Cardiac fibroblast (primary cell): ENCODE results near the gene CASP4.
"Not testable (repeated sequence)": the region's sequence is repeated elsewhere in the genome, so short reads cannot be mapped to it uniquely, and the experiment has no call there.

Source experiments
- DNase-seq, 2 donors: peaks; one replicate each; pipeline versions ENCODE4 v3.0.0 to v3.0.0-alpha.2; 2010; ENCODE audit warnings: low read depth in 2 of 2
- H3K4me3 ChIP-seq, 2 donors: replicated peaks in 1 of 2; 1 replicate in 1 of 2; 2 replicates in 1 of 2; pipeline ENCODE4 v1.5.1; 2011; ENCODE audit warnings: low read depth in 2 of 2, low read length in 2 of 2, mild to moderate bottlenecking in 2 of 2, moderate library complexity in 1 of 2
- TF ChIP-seq, protein P1 (sequence below): IDR thresholded peaks from one replicate; pipeline ENCODE4 v1.5.1; 2011; ENCODE audit warnings: low read depth, mild to moderate bottlenecking, low read length, inconsistent platforms

Gene CASP4

DNA sequence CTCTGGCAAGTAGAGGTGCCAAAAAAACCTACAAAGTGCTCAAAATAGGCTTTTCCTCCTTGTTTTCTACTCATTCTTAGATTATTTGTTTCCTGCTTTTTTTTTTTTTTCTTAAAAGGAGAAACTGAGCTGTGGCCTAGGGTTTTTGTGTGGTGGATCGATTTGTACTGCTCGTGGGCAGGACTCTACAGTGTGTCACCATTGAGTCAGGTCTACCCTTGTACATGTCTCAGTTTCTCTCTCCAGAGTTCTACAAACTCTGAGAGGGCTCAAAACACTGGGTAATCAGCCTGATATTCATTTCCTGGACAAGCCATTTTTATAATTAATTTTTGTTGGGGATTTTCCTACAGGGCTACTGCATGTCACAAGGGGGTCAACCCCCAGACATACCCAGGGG is 5.2 kb upstream of the CASP4 start:
- no peak for DNase-seq
- TF ChIP-seq, protein P1, sequence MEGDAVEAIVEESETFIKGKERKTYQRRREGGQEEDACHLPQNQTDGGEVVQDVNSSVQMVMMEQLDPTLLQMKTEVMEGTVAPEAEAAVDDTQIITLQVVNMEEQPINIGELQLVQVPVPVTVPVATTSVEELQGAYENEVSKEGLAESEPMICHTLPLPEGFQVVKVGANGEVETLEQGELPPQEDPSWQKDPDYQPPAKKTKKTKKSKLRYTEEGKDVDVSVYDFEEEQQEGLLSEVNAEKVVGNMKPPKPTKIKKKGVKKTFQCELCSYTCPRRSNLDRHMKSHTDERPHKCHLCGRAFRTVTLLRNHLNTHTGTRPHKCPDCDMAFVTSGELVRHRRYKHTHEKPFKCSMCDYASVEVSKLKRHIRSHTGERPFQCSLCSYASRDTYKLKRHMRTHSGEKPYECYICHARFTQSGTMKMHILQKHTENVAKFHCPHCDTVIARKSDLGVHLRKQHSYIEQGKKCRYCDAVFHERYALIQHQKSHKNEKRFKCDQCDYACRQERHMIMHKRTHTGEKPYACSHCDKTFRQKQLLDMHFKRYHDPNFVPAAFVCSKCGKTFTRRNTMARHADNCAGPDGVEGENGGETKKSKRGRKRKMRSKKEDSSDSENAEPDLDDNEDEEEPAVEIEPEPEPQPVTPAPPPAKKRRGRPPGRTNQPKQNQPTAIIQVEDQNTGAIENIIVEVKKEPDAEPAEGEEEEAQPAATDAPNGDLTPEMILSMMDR: no peak
- no peak overlapping the region for H3K4me3 ChIP-seq

DNA sequence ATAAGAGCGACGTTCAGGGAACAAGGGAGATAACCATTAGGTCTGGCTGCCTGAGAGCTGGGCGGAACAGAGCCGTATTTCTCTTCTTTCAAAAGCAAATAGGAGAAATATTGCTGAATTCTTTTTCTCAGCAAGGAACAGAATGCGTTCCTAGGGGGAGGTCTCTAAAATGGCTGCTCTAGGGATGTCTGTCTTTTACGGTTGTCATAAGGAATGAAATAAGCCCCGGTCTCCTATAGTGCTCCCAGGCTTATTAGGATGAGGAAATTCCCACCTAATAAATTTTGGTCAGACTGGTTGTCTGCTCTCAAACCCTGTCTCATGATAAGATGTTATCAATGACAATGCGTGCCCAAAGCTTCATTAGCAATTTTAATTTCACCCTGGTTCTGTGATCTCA is 4.5 kb upstream of the CASP4 start:
- not testable (repeated sequence) for DNase-seq, H3K4me3 ChIP-seq

DNA sequence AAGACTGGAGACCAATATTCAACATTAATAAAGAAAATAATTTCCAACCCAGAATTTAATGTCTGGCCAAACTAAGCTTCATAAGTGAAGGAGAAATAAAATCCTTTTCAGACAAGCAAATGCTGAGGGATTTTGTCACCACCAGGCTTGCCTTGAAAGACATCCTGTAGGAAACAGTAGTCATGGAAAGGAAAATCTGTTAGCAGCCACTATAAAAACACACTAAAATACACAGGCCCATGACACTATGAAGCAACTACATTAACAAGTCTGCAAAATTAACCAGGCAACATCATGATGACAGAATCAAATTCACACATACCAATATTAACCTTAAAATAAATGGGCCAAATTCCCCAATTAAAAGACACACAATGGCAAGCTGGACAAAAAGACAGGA is 2.4 kb upstream of the CASP4 start:
- TF ChIP-seq, protein P1: no peak
- no peak overlapping the region for H3K4me3 ChIP-seq
- no peak for DNase-seq

DNA sequence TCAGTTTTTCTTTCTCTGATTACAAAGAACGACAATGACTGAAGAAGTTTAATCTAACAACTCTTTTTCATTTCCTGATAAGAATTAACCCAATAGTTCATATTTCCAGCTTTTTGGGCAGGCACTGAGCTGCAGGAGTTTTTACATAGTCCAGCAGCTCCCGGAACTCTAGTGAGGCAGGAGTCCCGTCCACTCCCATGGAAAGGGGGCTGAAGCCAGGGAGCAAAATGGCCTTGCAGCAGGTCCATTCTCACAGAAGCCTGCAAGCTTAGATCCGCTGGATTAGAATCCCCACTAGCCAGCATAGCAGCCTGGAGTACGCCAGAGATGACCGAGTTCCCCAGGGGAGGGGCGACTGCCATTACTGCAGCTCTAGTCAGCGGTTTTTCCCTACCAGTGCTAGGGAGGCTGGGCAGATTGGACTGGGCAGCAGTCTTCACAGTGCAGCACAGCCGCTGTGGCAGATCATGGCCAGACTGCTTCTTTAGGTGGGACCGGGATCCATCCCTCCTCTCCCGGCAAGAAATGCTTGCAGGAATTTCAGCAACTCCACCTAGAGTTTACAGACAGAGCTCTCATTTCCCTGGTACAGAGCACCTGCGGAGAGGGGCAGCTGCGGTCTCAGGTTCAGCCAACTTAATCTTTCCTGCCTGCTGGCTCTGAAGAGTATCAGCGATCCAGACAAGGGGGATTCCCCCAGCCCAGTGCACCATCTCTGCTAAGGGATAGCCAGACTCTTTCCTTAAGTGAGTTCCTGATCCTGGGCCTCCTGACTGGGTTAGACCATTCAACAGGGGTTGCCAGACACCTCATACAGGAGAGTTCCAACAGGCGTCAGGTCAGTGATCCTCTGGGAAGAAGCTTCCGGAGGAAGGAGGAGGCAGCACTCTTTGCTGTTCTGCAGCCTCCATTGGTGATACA is 742 bp upstream of the CASP4 start:
- TF ChIP-seq, protein P1: no peak
- peak overlapping the region; percentile 52 to 61 for H3K4me3 ChIP-seq
- peak; percentile 59 to 64 for DNase-seq

DNA sequence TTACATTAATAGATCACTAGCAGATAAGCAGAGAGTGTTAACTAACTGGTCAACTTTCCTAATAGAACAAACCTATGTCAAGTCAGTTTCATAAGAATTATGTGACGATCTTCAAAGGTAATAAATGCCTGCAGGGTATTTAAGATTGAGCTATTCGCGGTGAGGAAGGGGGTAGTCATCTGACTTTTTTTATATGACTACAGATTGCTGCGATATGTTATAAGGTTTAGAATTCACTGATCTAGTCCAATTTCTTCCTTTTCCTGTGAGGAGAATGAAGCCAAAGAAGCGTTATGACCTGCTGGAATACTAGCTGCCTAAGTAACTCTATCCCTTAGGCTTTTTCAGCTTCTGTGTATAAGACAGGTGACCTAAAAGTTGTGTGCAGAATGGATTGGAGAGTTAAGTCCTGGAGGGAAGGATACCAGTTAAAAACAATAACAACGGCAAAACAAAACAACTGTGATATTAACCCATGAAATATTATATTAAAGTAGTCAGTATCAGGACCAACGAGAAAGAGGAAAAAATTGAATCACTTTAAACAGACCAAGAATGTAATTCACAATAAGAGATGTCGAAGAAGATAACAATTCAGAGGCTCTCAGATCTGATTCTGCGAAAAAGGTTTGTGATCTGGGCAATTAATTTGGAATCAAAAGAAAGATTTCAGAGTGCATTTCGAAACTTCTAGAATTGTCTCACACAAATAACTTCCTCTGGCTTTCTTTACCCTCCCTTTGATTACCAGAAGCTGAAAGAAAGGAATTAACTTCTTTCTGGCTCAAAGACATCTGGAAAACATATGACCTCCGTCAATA is 630 bp downstream of the CASP4 start:
- DNase-seq: peak; percentile 29 to 45
- peak overlapping the region; percentile 52 to 61 for H3K4me3 ChIP-seq
- TF ChIP-seq, protein P1: no peak

DNA sequence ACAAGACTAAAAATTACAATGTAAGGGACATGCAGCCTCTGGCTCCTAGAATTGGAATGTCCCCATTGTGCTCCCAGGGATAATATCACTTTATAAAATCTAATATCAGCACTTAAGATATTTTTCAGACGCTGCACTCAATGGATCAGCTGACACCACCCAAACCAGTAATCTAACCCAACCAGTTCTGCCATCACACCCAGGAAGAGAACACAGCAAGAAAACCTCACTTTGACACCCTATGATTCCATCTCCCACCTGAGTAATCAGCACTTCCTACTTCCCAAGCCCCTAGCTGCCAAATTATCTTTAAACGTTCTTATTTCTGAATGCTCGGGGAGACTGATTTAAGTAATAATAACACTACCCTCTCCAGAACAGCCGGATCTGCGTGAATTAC is 2.6 kb downstream of the CASP4 start:
- TF ChIP-seq, protein P1: no peak
- H3K4me3 ChIP-seq: no peak overlapping the region
- DNase-seq: no peak

DNA sequence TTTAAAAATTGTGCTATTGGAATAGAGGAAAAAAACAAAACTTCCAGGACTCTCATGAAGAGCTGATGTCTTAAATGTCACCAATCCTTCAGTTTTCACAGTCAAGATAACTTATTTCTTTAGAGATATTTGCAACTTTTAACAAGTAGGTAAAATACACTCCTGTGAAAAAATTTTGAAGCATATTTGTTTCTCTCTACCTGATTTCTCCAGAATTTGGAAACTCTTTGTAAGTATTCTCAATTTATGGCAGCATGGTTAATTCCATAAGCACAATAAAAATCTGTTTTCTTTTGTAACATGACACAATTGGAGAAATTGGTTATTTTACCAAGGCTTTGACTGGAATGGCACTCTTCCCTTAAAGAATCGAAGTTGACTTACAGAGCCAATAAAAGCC is 4.1 kb downstream of the CASP4 start:
- H3K4me3 ChIP-seq: no peak overlapping the region
- TF ChIP-seq, protein P1: no peak
- no peak for DNase-seq
